ENCODE measurements around the gene NAT9. TPM values are rescaled to one million over a fixed set of nuclear protein-coding genes. Genes with fewer than 3 reads are reported as not detected.

NAT9 gene
- total RNA-seq, 4 donors from 2014 or later: 12.4 to 20.0 (median 18.3) TPM

- TF ChIP-seq CTCF (IDR thresholded peaks at IDR 0.05; ENCODE audit: low read depth): no peak
These were observed 9.2 kb upstream of the NAT9 start for GRCh38 chr17:74785096-74785980.

- no peak for TF ChIP-seq CTCF (IDR thresholded peaks at IDR 0.05; ENCODE audit: low read depth)
These were observed 8.1 kb upstream of the NAT9 start for GRCh38 chr17:74784125-74784810.

- TF ChIP-seq CTCF (IDR thresholded peaks at IDR 0.05; ENCODE audit: low read depth): no peak
These were observed 6.4 kb upstream of the NAT9 start for GRCh38 chr17:74782571-74782970.

GRCh38 chr17:74780443-74781238, 4.5 kb upstream of the NAT9 start:
- no peak for TF ChIP-seq CTCF (IDR thresholded peaks at IDR 0.05; ENCODE audit: low read depth)

GRCh38 chr17:74779948-74780400, 3.8 kb upstream of the NAT9 start:
- TF ChIP-seq CTCF (IDR thresholded peaks at IDR 0.05; ENCODE audit: low read depth): no peak

GRCh38 chr17:74779501-74779900, 3.4 kb upstream of the NAT9 start:
- no peak for TF ChIP-seq CTCF (IDR thresholded peaks at IDR 0.05; ENCODE audit: low read depth)

Data from subcutaneous adipose tissue (tissue), 4 donors.